Hindlimb muscle (tissue), 1 donor: ENCODE measurements around the gene PDCD1. TPM values are rescaled to one million over a fixed set of nuclear protein-coding genes. Genes with fewer than 3 reads are reported as not detected.

ENCODE experiments used
- DNase-seq: peaks from one replicate; pipeline ENCODE4 v3.0.0-alpha.2; 2013
- polyA plus RNA-seq: library from polyadenylated mRNA; unstranded; fragments of 120-200 nt; gene quantifications from one replicate; pipeline ENCODE4 v1.2.1, GENCODE V29; 2013; ENCODE audit not compliant: insufficient read length

PDCD1 gene
- polyA plus RNA-seq, 1 donor: 0.12 TPM

- no peak for DNase-seq
These were observed 37.3 kb upstream of the PDCD1 start for GRCh38 chr2:241895712-241896641.

- DNase-seq: no peak
These were observed 36.7 kb upstream of the PDCD1 start for GRCh38 chr2:241895427-241895711.

- DNase-seq: no peak
These were observed 36.2 kb upstream of the PDCD1 start for GRCh38 chr2:241894681-241895426.

- DNase-seq: no peak
These were observed 35.5 kb upstream of the PDCD1 start for GRCh38 chr2:241894056-241894641.

- DNase-seq: no peak
These were observed 34.6 kb upstream of the PDCD1 start for GRCh38 chr2:241893265-241893664.

GRCh38 chr2:241892299-241893137 lies 33.8 kb upstream of the PDCD1 start:
- no peak for DNase-seq

GRCh38 chr2:241891988-241892298 lies 33.2 kb upstream of the PDCD1 start:
- DNase-seq: no peak

- no peak for DNase-seq
These were observed 32.8 kb upstream of the PDCD1 start for GRCh38 chr2:241891315-241891987.

GRCh38 chr2:241890524-241891235 lies 32.0 kb upstream of the PDCD1 start:
- DNase-seq: no peak

GRCh38 chr2:241888641-241889040 lies 29.9 kb upstream of the PDCD1 start:
- DNase-seq: no peak

- no peak for DNase-seq
These were observed 29.3 kb upstream of the PDCD1 start for GRCh38 chr2:241887806-241888522.

- DNase-seq: no peak
These were observed 28.2 kb upstream of the PDCD1 start for GRCh38 chr2:241886840-241887447.

- no peak for DNase-seq
These were observed 27.4 kb upstream of the PDCD1 start for GRCh38 chr2:241885946-241886643.

GRCh38 chr2:241885291-241885945 lies 26.7 kb upstream of the PDCD1 start:
- no peak for DNase-seq

GRCh38 chr2:241884951-241885290 lies 26.2 kb upstream of the PDCD1 start:
- DNase-seq: no peak

- DNase-seq: peak; percentile 68
These were observed 23.5 kb upstream of the PDCD1 start for GRCh38 chr2:241882091-241882625.

- no peak for DNase-seq
These were observed 21.8 kb upstream of the PDCD1 start for GRCh38 chr2:241880311-241881073.

- no peak for DNase-seq
These were observed 20.6 kb upstream of the PDCD1 start for GRCh38 chr2:241879326-241879725.
